Astrocyte (in vitro differentiated cells and primary cell): Measurements from ENCODE around the gene NGFR.

ENCODE experiments used
- CTCF ChIP-seq: IDR thresholded peaks from 2 replicates; pipeline ENCODE4 v1.5.1; 2011; ENCODE audit warnings: low read depth, mild to moderate bottlenecking, inconsistent platforms, low read length, moderate library complexity; ENCODE audit not compliant: insufficient read depth
- EZH2 ChIP-seq: IDR thresholded peaks from 2 replicates; pipeline ENCODE4 v1.6.1; 2012; ENCODE audit warnings: mild to moderate bottlenecking, low read length, inconsistent platforms; ENCODE audit not compliant: insufficient read depth

- TF ChIP-seq CTCF (no peak), EZH2 (no peak)
Observed at GRCh38 chr17:49510720-49511110, 15.6 kb downstream of the NGFR start.
